Measurements from ENCODE around the gene GAST.
"Not testable (repeated sequence)": the region's sequence is repeated elsewhere in the genome, so short reads cannot be mapped to it uniquely, and the experiment has no call there.

GAST gene

GRCh38 chr17:41683441-41684007 lies 28.6 kb upstream of the GAST start:
- no peak for DNase-seq (ENCODE audit: low read depth in 2 of 2)

DNA sequence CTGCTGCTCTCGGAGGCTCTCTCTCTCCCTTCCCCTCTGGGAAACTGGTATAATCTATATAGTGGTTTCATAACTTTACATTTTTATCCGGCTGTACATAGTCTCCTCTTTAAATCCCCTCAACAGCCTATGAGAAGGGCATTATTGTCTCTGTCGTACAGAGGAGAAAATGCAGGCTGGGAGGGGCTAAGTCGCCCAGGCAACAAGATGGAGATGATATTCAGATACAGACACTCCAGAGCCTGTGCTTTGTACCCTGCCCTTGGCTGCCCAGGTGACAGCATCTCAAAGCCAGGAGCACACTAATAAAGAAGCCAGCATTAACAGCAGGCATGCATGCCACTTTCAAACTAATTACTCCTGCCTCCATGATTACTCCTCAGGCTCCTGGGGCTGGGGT lies 28.1 kb upstream of the GAST start:
- DNase-seq (ENCODE audit: low read depth in 2 of 2): no peak

GRCh38 chr17:41685753-41686152 lies 26.4 kb upstream of the GAST start:
- DNase-seq (ENCODE audit: low read depth in 2 of 2): not testable (repeated sequence)

- no peak for DNase-seq (ENCODE audit: low read depth in 2 of 2)
These were observed 25.9 kb upstream of the GAST start for GRCh38 chr17:41686281-41686680.

DNA sequence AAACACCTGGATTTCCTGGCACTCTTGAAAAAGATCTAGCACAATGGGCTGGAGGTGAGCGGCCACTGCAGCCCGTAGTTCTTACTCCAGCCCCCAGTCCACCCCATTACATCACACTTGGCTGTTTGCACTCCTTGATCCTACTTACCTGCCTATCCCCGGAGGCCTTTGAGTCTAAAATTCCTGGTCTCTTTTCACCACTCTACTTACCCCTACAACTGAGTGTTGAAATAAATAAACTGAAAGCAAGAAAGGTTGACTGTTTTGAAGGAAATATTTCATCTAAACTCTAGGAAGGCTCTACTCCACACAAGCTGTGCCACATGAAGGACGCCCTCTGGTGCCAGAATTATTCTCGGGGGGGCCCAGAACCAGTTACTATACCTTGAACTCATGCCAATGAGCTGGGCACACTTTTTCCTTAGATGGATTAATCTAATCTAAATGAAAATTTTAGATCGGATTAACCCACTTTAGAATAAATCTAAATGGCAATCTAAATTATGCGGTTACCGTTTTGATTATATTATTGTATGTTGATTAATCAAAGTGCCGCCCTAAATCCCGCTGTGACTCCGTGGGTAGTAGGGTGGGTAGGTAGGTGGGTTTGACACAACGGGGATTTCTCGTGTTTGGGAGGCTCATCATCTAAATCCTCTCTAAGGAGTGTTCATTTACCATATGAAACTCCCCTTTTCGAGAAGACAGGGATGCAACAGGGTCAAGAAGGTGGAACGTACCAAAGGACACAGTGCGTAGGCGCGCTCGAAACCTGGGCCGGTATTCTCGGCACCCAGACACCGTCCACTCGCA lies 24.1 kb upstream of the GAST start:
- DNase-seq (ENCODE audit: low read depth in 2 of 2): peak in 1 of 2 experiments; percentile 47

DNA sequence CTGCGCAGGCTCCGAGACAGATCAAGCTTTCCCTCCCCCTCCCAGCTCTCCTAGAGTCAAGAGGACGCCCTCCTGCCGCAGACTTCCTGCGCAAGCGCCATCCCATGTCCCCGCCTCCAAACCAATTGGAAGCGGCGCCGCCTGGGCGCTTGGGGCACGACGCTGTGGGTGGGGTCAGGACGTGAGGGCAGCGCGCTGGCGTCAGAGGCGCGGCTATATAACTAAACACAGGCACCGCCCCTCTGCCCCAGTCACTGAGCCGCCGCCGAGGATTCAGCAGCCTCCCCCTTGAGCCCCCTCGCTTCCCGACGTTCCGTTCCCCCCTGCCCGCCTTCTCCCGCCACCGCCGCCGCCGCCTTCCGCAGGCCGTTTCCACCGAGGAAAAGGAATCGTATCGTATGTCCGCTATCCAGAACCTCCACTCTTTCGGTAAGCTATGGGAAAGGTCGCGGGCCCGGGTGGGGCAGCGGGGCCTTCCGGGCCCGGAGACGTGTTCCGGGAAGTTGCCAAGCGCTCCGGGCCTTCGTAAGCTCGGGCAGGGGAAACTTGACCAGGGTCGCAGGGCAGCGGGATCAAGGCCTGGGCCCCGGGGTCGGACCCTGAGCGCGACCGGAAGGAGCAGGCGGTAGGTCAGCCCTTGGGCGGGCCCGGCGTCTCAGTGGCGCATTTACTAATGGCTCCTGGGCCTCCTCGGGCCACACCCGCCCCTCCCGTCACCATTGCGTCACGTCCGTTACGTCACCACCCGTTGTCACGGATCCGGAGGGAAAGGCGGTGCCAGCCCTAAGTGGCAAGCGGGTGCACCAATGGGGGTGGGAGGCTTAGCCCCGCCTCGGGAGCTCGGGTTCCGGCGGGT lies 23.3 kb upstream of the GAST start, which contains the start of gene EIF1:
EIF1 (plus strand) TSS at position 245 of the 856 bp plus-strand sequence; CDS start at position 399, 154 bp downstream.
- peak; percentile 100 for DNase-seq (ENCODE audit: low read depth in 2 of 2)

- peak in 1 of 2 experiments; percentile 41 for DNase-seq (ENCODE audit: low read depth in 2 of 2)
These were observed 22.4 kb upstream of the GAST start for GRCh38 chr17:41689497-41690299.

- no peak for DNase-seq (ENCODE audit: low read depth in 2 of 2)
These were observed 21.6 kb upstream of the GAST start for GRCh38 chr17:41690497-41690896.

DNA sequence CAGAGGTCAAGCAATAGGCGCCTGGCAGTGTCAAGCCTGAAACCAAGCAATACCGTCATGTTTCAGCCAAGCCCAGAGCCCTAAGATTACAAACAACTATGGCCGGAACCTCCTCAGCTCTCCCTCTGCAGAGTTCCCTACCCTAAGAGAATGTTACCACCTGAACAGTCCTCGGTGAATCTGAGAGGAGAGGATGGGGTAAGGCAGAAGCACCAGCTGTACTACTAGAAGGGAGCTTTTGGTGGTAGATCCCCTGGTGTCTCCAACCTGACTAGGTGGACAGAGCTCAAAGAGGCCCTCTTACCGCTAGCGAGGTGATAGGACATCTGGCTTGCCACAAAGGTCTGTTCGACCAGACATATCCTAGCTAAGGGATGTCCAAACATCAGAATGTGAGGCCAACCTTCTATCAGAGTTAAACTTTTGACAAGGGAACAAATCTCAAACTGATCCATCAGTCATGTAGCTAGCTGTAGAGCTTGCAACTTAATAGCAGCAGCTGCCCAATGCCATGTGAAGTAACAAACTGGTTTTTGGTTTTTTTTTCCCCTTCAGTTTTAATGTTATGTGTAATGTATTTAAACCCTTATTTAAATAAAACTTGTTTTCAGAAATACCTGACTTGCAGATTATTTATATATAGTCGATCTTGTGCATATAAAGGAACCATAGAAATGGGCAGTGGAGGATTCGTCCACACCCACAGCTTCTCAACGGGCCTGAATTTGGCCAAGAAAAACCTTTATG lies 20.9 kb upstream of the GAST start:
- no peak for DNase-seq (ENCODE audit: low read depth in 2 of 2)

GRCh38 chr17:41692722-41693521 lies 19.2 kb upstream of the GAST start:
- no peak for DNase-seq (ENCODE audit: low read depth in 2 of 2)

- no peak for DNase-seq (ENCODE audit: low read depth in 2 of 2)
These were observed 16.9 kb upstream of the GAST start for GRCh38 chr17:41695134-41695661.

GRCh38 chr17:41695954-41696757 lies 16.0 kb upstream of the GAST start:
- peak; percentile 45 to 66 for DNase-seq (ENCODE audit: low read depth in 2 of 2)

- no peak for DNase-seq (ENCODE audit: low read depth in 2 of 2)
These were observed 14.8 kb upstream of the GAST start for GRCh38 chr17:41697122-41697962.

DNA sequence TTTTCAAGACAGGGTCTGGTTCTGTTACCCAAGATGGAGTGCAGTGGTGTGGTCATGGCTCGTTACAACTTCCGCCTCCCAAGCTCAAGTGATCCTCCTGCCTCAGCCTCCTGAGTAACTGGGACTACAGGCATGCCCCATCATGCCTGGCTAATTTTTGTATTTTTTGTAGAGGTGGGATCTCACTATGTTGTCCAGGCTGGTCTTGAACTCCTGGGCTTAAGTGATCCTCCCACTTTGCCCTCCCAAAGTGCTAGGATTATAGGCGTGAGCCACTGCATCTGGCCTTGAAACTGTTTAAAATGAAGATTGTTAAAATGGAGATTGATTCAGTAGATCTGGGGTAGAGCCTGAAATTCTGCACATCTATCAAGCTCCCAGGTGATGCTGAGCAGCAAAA lies 11.3 kb upstream of the GAST start:
- not testable (repeated sequence) for DNase-seq (ENCODE audit: low read depth in 2 of 2)

DNA sequence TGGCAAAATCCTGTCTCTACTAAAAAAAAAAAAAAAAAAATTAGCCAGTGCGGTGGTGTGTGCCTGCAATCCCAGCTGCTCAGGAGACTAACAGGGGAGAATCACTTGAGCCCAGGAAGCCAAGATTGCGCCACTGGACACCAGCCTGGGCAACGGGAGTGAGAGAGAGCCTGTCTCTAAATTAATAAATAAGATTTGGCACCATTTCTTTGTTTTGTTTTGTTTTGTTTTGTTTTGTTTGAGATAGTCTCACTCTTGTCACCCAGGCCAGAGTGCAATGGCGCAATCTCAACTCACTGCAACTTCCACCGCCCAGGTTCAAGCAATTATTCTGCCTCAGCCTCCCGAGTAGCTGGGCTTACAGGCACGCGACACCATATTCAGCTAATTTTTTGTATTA lies 9.4 kb upstream of the GAST start:
- DNase-seq (ENCODE audit: low read depth in 2 of 2): no peak

DNA sequence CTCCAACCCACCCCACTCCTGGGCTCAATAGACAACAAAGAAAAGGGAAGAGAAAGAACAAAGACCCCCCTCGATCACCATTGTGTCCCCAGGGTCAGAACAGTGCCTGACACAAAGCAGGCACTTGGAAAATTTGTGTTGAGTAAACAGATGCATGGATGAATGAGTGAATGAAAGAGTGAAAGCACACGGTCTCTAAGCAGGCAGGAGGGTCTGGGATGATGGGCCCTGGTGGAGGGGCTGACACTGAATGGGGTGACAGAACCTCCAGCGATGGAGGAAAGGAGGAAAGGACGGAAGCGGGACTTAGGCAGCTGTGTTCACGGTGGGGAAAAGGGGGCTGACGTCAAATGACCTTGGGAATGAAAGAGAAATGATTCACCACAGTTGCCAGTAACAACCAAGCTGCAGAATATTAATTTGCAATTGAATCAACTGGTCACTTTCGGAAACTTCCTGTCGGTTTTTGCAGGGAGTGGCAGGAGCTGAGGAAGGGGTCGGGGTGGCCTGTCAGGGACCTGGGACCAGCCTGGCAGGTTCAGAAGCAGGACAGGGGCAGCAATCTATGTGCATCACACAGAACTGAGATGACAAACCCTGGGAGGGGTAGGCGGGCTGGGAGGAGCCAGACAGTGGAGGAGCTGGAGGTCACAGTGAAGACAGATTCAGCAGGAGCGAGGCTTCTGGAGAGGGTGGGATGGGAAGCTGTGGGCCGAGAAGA lies 6.7 kb upstream of the GAST start:
- DNase-seq (ENCODE audit: low read depth in 2 of 2): no peak

Data from stimulated activated CD4-positive, alpha-beta T cell treated with anti-CD3 and anti-CD28 coated beads, Interleukin-12 subunit alpha, Interleukin-12 subunit beta, amount 100 ng/mL, for 24 hours (primary cell).